DLD1 (cell line): ENCODE data around the gene CEMP1.
"Not testable (repeated sequence)": the region's sequence is repeated elsewhere in the genome, so short reads cannot be mapped to it uniquely, and the experiment has no call there.

ENCODE experiments used
- in situ Hi-C: cut with HindIII; loops from 2 replicates; pipeline ENCODE4 v1.10.0; 2017; ENCODE audit warnings: low sequenced_read_pairs

Gene CEMP1

DNA sequence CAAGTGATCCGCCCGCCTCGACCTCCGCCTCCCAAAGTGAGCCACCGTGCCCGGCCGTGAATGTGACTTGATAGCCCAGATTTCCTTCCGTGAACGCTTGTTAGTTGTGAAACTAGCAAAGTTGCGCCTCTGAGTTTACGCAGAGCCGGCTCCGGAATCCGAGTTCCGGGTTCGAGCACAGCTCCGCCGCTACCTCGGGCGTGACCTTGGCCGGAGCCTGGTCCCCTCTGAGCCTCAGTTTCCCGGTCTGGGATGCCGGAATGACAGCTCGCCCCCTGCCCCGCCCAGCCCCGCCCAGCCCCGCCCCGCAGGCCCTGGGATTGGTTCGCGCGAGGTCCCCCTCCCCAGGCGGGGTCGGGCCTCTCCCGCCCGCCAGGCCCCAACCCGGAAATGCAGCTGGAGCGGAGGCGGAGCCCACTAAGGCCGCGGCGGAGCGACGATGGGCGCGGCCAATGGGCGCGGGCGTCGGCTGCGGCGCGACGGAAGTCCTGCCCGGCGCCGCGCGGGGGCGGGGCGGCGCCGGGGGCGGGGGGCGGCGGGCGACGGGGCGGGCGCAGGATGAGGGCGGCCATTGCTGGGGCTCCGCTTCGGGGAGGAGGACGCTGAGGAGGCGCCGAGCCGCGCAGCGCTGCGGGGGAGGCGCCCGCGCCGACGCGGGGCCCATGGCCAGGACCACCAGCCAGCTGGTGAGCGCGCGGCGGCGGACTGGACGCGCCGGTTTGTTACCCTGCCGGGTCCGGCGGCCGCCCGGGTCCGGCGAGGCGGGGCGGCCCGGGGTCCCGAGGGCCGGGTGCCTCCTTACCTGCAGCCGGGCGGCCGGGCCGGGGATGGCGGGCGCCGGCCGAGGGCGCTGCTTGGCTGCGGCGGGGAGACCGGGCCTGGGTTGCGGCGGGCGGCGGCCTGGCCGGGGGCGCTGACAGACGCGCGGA lies 6.5 kb upstream of the CEMP1 start, which contains the start of gene PDPK1:
TSS of gene PDPK1 (plus strand) at position 571 of the 929 bp plus-strand sequence. CDS start at position 663, 92 bp downstream.
- in situ Hi-C loops = no loop called here

DNA sequence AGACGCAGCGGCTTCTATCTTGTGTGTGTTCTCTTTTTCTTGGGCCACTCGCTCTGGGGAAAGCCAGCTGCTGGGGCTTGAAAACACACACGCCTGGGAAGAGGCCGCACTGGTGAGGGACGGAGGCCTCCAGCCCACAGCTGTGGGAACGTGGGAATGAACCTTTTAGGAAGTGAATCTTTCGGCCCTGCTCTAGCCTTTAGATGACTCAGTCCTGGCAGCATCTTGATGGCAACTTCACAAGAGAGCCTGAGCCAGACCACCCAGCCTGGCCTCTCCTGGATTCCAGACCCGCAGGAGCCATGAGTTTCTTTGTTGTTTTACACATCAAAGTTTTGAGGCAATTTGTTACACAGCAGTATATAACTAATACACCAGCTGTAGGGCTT lies 4.4 kb upstream of the CEMP1 start:
- in situ Hi-C loops = no loop called here

DNA sequence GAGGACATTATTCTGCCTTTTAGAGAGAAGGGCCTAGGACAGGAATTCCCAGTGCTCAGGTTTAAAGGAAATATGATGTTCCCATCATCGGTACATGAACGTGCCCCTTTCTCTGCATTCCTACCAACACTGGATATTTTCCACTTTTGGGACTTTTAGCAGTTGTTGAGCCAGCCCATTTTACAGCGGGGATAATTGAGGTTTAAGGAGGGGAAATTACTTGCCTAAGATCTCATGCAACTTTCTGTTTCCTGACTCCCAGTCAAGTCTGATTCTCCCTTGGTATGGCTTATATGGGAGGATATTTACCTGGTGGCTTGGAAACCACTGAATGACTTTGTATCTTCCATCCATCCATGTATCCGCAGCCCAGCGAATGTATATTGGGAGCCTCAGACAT lies 3.1 kb upstream of the CEMP1 start:
- in situ Hi-C loops = not testable (repeated sequence)

DNA sequence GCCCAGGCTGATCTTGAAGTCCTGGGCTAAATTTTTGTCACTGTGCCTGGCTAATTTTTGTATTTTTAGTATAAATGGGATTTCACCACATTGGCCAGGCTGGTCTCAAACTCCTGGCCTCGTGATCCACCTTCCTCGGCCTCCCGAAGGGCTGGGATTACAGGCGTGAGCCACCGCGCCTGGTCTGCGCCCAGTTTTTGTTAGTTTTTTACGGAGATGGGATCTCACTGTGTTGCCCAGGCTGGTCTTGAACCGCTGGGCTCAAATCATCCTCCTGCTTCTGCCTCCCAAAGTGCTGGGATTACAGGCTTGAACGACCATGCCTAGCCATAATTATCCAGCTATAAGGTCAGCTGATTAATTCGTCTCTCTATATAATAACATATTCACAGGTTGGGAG lies 2.7 kb upstream of the CEMP1 start:
- in situ Hi-C loops = no loop called here

DNA sequence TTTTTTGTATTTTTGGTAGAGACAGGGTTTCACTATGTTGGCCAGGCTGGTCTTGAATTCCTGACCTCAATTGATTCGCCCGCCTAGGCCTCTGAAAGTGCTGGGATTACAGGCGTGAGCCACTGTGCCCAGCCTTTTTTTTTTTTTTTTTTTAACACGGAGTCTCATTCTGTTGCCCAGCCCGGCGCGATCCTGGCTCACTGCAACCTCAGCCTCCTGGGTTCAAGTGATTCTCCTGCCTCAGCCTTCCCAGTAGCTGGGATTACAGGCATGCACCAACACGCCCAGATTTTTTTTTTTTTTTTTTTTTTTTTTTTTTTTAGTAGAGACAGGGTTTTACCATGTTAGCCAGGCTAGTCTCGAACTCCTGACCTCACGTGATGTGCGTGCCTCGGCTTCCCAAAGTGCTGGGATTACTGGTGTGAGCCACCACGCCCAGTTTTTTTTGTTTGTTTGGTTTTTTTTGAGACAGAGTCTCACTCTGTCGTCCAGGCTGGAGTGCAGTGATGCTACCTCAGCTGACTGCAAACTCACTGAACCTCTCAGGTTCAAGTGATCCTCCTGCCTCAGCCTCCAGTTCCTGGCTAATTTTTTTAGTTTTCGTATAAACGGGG lies 2.0 kb upstream of the CEMP1 start:
- in situ Hi-C loops = not testable (repeated sequence)

DNA sequence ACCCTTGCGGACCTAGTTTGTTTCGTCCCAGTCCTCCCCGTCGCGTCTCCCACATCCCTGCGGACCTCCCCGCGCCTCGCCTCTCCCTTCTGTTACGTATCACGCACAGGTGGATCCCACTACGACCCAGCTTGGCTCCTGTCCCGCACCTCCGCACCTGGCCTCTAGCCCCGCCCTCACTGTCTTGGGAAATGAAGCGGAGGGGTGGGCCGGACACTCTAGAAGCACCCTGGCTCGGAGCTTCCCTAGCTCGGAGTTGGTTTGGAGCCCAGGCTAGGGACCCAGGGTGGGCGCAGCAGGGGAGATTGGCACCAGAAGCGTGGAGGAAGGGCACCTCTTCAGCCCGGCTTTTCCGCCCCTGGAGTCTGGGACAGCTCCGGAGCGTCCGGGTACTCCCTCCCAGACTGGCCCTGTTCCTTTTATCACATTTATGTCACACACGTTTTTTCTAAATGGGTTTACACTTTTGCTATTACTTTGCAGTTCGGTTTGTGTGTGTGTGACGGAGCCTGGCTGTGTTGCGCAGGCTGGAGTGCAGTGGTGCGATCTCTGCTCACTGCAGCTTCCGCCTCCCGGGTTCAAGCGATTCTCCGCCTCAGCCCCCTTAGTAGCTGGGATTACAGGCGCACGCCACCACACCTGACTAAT lies 1.4 kb upstream of the CEMP1 start:
- in situ Hi-C loops = no loop called here

DNA sequence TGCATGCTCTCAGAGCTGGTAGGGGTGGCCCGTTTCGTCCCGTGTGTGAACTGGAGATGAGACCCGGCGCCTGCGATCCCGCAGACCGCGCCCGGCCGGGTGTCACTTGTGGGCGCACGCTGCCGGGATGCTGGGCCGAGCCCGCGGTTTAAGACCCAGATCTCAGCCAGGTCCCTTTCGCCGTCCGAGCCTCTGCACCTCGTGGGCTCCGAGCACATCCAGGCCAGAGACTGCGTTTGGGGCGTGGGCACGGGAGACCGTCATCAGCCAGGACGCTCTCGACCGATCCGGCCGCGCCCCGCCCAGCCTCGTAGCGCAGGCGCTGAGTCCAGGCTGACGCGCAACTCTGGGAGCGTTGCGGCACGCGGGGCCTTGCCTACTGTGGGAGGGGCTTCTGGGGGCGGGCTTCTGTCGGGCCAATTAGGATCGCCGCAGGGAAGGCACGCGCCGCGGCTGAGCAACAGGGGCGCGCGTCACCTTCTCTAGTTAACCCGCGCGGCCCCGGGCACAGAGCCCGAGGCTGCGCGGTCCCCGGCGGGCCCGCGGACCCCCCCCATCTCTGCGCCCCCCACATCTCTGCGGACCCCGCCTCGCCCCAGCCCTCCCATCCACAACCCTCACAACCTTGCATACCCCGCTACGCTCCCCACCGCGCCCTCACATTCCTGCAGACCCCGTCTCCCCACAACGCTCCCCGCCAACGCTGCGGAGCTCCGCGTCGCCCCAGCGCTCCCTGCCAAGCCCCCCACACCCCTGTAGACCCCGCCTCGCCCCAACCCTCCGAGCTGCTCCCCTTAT lies 687 bp upstream of the CEMP1 start:
- in situ Hi-C loops = no loop called here

DNA sequence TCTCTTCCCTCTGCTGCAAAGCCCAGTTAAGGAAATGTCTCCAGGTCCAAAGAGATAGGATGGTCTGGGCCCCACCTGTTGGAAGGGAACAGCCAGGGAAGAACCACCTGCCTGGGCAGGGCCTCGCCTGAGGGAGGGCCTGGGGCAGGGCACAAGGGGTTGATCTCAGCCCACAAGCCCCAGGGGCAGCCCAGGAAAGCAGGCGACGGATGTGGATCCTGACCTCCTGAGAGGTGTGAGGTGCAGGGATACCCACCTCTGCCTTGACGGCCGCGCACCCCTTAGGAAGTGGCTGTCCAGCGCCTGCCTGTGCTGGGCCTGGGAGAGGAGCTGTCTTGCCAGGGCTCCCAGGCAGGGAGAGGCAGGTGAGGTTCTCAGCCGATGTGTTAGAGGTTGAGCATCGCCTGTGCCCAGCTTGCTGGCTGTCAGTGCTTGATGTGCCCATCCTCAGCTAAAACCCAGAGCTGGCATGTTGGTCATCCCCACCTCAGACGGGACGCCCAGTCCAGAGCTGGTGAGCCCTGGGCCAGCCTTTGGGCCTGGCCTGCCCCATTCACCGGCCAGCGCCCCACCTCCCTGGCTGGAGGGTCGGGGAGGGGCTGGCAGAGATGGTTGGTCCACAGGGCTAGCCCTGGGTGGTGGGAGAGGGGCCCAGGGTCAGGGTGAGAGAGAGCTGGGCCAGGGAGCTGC lies 434 bp downstream of the CEMP1 start:
- in situ Hi-C loops = no loop called here

DNA sequence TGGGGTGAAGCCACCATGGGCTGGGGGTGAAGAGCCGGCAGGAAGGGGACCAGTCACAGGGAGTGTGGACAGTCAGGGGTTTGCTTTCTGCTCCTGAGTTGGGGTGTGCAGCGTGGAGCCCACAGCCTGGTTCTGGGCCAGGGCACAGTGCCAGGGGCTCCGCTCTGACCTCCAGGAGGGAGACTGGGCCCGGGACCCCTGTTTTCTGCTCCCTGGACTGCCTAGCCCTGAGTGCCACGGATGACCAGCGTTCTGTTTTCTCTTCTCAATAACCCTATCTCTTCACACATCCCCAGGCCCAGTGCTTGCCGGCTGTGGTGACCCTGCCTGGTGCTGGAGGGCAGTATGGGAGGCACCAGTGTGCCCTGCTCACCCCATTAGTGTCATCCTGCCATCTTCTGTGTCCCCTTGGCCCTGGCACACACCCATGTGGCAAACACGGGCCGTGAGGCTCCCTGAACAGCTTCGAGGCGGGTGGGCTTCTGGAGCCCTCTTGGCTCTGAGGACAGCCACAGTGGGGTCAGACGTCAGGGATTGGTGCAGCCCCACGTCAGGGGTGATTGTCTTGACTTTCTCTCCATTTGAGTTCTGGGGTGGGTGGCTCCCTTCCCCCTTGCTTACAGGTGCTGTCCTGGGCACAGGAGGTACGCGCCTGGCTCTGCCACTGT lies 1.1 kb downstream of the CEMP1 start:
- in situ Hi-C loops = no loop called here

DNA sequence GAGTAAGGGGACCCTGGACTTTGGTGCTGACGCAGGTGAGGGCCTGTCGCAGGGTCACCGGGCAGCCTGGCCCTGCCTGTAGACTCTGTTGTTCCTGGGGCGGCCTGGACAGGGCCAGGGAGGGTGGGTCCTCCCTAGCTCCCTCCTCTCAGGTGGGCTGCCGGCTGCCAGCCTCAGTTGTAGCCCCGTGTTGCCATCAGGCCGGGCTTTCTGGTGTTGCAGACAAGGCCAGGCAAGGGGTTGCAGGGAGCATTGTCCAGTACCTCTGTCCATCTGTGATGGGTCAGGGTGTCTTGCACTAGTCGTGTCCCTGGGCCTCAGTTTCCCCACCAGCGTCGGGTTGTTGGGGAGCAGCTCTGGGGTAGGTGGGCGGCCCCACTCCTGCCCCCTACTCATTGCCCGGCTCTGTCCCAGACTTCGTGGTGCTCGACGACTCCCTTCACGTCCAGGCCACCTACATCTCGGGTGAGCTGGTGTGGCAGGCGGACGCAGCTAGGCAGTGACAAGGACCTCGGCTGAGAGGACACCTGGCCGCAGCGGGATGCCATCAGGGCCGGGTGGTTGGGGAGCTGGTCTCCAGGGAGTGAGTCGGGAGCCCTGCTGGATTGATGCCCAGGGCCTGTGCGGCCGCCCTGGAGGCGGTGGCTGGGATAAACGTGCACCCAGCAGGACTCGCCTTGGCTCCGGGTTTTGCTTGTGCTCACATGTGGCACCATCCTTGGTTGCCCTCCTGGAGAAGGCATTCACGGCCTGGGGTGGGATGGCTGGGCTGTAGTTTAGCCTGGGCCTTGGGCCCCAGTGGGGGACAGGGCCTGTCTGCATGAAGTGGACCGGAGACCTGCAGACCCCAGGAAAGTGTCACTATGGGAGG lies 1.9 kb downstream of the CEMP1 start:
- in situ Hi-C loops = no loop called here

DNA sequence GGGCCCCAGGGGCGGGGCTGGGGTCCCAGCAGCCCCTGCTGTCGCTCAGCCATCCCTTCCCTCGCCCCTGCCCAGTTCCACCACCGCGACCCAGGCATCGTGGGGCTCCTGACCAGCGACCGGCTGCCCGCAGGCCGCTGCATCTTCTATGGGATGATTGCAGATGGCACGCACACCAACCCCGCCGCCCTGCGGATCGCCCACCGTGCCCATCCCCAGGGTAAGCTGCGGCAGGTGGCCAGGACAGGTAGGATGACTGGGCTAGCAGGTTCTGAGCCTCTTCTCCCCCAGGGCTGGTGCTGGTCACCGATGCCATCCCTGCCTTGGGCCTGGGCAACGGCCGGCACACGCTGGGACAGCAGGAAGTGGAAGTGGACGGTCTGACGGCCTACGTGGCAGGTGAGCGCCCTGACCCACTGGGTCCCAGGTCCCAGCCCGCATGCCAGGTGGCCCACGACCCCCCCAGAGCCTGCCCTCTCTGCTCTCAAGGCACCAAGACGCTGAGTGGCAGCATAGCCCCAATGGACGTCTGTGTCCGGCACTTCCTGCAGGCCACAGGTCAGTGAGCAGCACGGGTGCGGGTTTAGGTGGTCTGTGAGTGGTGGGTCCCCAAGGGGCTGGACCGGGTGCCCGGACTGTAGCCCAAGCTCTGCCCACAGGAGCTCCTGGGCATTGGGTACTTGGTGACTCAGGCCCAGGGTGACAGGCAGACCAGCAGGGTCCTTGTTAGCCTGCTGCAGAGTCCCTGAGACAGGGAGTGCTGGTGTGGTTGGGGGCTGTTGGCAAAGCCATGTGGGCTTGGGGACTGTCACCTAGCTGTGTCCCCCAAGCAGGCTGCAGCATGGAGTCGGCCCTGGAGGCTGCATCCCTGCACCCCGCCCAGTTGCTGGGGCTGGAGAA lies 2.8 kb downstream of the CEMP1 start:
- in situ Hi-C loops = no loop called here

DNA sequence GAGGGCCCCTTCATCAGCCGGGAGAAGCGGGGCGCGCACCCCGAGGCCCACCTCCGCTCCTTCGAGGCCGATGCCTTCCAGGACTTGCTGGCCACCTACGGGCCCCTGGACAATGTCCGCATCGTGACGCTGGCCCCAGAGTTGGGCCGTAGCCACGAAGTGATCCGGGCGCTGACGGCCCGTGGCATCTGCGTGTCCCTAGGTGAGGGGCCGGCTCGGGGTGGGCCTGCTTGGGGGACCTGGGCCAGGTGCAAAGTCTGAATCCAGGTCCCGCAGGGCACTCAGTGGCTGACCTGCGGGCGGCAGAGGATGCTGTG lies 3.5 kb downstream of the CEMP1 start:
- in situ Hi-C loops = no loop called here

DNA sequence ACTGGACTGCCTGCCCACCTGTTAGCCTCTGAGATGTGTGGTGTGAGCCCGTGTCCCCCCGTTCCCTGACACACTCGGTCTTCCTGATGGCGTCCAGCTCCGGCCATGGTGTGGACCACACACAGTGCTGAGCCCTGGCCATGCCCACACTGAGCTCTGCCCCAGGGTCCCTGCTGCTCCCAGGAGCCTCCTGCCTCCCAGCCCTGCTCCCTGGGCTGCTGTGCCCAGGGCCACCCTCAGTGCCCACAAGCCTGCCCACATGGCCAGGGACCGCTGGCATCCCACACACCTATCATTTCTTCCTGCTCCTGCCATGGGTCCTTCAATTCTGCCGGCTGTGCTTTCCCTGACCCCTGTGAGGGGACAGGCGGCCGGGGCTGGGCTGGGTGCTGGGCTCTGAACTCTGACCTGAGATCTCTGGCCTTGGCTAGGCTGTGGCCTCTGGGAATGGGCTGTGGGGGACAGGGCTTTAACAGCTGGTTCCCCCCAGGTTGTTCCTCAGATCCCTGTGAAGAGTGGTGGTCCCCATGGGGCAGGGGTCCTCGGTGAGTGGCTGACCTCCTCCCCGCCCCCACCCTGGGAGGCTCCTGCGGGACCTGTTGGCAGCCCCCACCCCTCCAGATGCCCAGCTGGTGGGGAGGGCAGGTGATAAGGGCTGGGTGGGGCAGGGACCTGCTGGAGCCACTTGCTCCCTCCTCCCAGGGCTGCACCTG lies 4.0 kb downstream of the CEMP1 start:
- in situ Hi-C loops = no loop called here

DNA sequence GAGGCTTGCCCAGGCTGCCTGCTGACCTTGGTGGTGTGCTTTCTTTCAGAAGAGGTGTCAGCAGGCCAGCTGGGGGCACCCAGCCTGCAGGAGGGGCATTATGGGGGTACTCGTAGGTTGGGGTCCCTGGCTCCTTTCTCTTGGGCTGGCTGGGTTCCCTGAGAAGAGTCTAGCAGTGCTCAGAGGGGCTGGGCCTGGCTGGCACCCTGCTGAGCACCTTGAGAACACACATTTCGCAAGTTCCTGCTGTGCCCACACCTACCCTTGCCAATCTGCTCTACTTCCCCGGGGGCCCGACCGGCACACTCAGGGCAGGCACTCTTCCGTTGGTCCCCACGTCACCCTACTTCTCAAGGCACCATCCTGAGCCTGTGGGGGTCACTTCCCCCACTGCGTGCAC lies 5.1 kb downstream of the CEMP1 start:
- in situ Hi-C loops = no loop called here

DNA sequence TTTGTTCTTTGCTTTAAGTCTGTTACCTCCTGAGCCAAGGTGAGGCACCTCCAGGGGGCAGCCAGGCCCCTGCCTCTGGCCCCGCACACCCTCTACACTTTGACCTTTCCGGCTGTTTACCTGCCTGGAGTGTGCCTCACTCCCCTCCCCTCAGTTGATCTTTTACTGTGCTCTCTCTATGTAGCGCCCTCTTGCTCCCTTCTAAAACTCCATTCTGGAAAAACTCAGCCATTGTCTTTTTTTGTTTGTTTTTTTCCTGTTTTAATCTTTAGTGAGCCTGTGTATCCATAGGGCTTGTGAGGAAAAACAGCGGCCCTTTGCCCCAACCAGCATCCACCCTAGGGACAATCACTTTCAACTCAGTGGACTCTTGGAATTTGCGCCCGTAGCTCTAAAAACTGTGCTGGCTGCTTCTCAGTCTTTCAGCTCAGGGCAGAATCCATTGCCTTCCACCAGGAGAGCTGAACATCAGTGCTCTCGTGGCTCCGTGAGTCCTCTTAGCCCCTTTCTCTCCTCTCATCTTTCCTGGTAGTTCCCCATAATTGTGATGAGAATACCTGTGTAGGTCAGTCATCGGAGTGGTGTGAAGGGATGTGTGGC lies 6.8 kb downstream of the CEMP1 start:
- in situ Hi-C loops = no loop called here

DNA sequence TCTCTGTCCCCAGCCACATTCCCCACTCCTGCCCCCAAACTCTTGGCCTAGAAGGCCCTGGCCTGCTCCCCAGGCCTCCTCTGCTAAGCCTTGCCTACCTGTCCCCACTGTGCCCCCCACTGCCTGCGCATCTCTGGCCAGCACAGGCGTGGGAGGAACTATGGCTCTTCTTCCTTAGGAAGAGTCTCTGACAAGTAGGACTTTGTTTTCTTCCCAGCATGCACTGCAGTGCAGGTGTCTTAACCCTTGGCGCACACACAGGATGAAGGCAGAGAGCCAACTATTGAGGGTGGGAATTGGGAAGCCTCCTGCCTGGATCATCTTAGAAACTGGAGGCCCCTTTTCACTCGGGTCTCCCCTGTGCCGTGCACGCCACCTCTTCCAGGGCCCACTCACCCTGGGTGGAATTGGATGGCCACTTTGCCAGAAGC lies 7.4 kb downstream of the CEMP1 start:
- in situ Hi-C loops = no loop called here
